Transverse colon (tissue), 4 donors: ENCODE results near the gene NFIA. TPM values are rescaled to one million over a fixed set of nuclear protein-coding genes. Genes with fewer than 3 reads are reported as not detected.

Experiments
- DNase-seq: peaks from one replicate; pipeline ENCODE4 v3.0.0-alpha.2; 2019
- H3K27ac ChIP-seq, 4 donors: fragments of 200-600 bp; sonication (generic); 2 replicates each; pipeline ENCODE4 v1.5.1; 2016 to 2018; ENCODE audit warnings: inconsistent platforms in 4 of 4
- H3K27me3 ChIP-seq: fragments of 200-600 bp; sonication (generic); 2 replicates; pipeline ENCODE4 v1.5.1; 2017; ENCODE audit warnings: inconsistent platforms
- H3K36me3 ChIP-seq, 4 donors: fragments of 200-600 bp; sonication (generic); 2 replicates each; pipeline ENCODE4 v1.5.1; 2017 to 2019; ENCODE audit warnings: inconsistent platforms in 4 of 4
- H3K4me1 ChIP-seq, 4 donors: fragments of 200-600 bp; sonication (generic); 2 replicates each; pipeline ENCODE4 v1.5.1; 2017 to 2020; ENCODE audit warnings: inconsistent platforms in 4 of 4
- H3K4me3 ChIP-seq, 4 donors: fragments of 200-600 bp; sonication (generic); 1 replicate in 1 of 4; 2 replicates in 3 of 4; pipeline versions ENCODE4 v1.5.1 to v1.6.1; 2017 to 2019; ENCODE audit warnings: inconsistent platforms in 4 of 4
- H3K9me3 ChIP-seq, 2 donors: fragments of 200-600 bp; sonication (generic); 2 replicates each; pipeline ENCODE4 v1.5.1; 2017 to 2019; ENCODE audit warnings: inconsistent platforms in 2 of 2
- CTCF ChIP-seq, 5 experiments: fragments of 200-600 bp in 3 of 5; fragments of 450-650 bp in 2 of 5; sonication (generic) in 3 of 5; IDR thresholded peaks; 1 replicate in 2 of 5; 2 replicates in 3 of 5; pipeline ENCODE4 v1.5.1; 2016 to 2017; ENCODE audit warnings: antibody characterized with exemption in 5 of 5, inconsistent platforms in 3 of 5, mild to moderate bottlenecking in 2 of 5, moderate library complexity in 1 of 5
- EP300 ChIP-seq: sonication (generic); formaldehyde crosslinking; IDR thresholded peaks from one replicate; pipeline ENCODE4 v1.6.1; 2017; ENCODE audit warnings: antibody characterized with exemption, low read depth
- POLR2A ChIP-seq: fragments of 450-650 bp; IDR thresholded peaks from one replicate; pipeline ENCODE4 v1.6.1; 2016; ENCODE audit warnings: antibody characterized with exemption, mild to moderate bottlenecking, moderate library complexity
- POLR2AphosphoS5 ChIP-seq, 3 donors: sonication (generic); formaldehyde crosslinking; IDR thresholded peaks; one replicate each; pipeline ENCODE4 v1.6.1; 2016; ENCODE audit warnings: antibody characterized with exemption in 3 of 3
- WGBS, 2 donors: methylation state at CpG; one replicate each; pipeline ENCODE4 v1.1.5; 2018; ENCODE audit warnings: low coverage in 1 of 2; 5-methylcytosine and 5-hydroxymethylcytosine counted together
- in situ Hi-C, 4 donors: fragments of 200-750 bp; cut with MboI; loops; one replicate each; pipeline versions ENCODE4 v1.15.0 to v1.15.1; 2017; ENCODE audit warnings: low sequenced_read_pairs in 3 of 4, low pct_ligation_motif_present in 1 of 4, low pct_unique_long_range_greater_than_20kb in 1 of 4
- intact Hi-C: fragments of 100-400 bp; cut with DNase I; formaldehyde crosslinking; loops from one replicate; pipeline ENCODE4 v1.15.1; 2023; ENCODE audit warnings: low total_unique reads
- total RNA-seq, 4 donors: library from RNA; depleted of rRNA; stranded (reverse); fragments of >200 nt; gene quantifications; one replicate each; pipeline ENCODE4 v1.1.0, GENCODE V29; 2016

Gene NFIA
- total RNA-seq, 4 donors from 2014 or later = 17.3 to 37.2 (median 29.8) TPM

- Histone ChIP-seq H3K36me3 (no peaks in the 10 kb centered on the region), H3K4me1 (peaks cover 0 to 3% (median 0%) of the 10 kb centered on the region in 4 donors), H3K27me3 (no peaks in the 10 kb centered on the region), H3K4me3 (no peak overlapping the region), H3K9me3 (no peaks in the 10 kb centered on the region), H3K27ac (peak overlapping the region; percentile 22 to 60 (median 26))
- no peak for DNase-seq
- intact Hi-C loops (no loop called here), in situ Hi-C loops (no loop called here)
- TF ChIP-seq CTCF (IDR thresholded peaks at IDR 0.05) = no peak
- TF ChIP-seq POLR2A = no peak
- no peak for TF ChIP-seq EP300
- no peak for TF ChIP-seq POLR2AphosphoS5 (IDR thresholded peaks at IDR 0.05)
- 50 to 74% methylated on average over 1 of the region's 1 CpG for WGBS, 2 donors
Observed at GRCh38 chr1:61278966-61279365, 196.6 kb downstream of the NFIA start.

- Histone ChIP-seq H3K27me3 (no peaks in the 10 kb centered on the region), H3K36me3 (no peaks in the 10 kb centered on the region), H3K4me1 (peaks cover 0 to 3% (median 0%) of the 10 kb centered on the region in 4 donors), H3K4me3 (no peak overlapping the region), H3K9me3 (no peaks in the 10 kb centered on the region), H3K27ac (peak overlapping the region; percentile 22 to 60 (median 26))
- TF ChIP-seq CTCF (IDR thresholded peaks at IDR 0.05) = no peak
- no peak for TF ChIP-seq POLR2A
- TF ChIP-seq EP300 = no peak
- no peak for TF ChIP-seq POLR2AphosphoS5 (IDR thresholded peaks at IDR 0.05)
- in situ Hi-C loops = no loop called here
- 76% methylated on average over 4 of the region's 4 CpGs; no CpG with 5 or more reads in 1 of the 2 donors for WGBS, 2 donors
- intact Hi-C loops = no loop called here
- DNase-seq = no peak
Observed at GRCh38 chr1:61279570-61279969, 197.2 kb downstream of the NFIA start.

- TF ChIP-seq EP300 (no peak), POLR2A (no peak), POLR2AphosphoS5 (IDR thresholded peaks at IDR 0.05) (no peak), CTCF (IDR thresholded peaks at IDR 0.05) (no peak)
- Histone ChIP-seq H3K36me3 (no peaks in the 10 kb centered on the region), H3K4me1 (peaks cover 0 to 3% (median 0%) of the 10 kb centered on the region in 4 donors), H3K27me3 (no peaks in the 10 kb centered on the region), H3K27ac (peak overlapping the region in 2 of 4 donors; percentile 21 to 23), H3K9me3 (no peaks in the 10 kb centered on the region), H3K4me3 (no peak overlapping the region)
- intact Hi-C loops (no loop called here), in situ Hi-C loops (no loop called here)
- no peak for DNase-seq
- WGBS, 2 donors = 74 to 89% methylated on average over 5 of the region's 5 CpGs
Observed at GRCh38 chr1:61280452-61280851, 198.1 kb downstream of the NFIA start.

- Histone ChIP-seq H3K36me3 (no peaks in the 10 kb centered on the region), H3K27me3 (no peaks in the 10 kb centered on the region), H3K9me3 (no peaks in the 10 kb centered on the region), H3K4me1 (peaks cover 0 to 3% (median 0%) of the 10 kb centered on the region in 4 donors), H3K4me3 (no peak overlapping the region), H3K27ac (no peak overlapping the region)
- intact Hi-C loops (no loop called here), in situ Hi-C loops (no loop called here)
- DNase-seq = no peak
- no peak for TF ChIP-seq EP300
- WGBS, 2 donors = 53 to 56% methylated on average over 3 of the region's 3 CpGs
Observed at GRCh38 chr1:61282387-61282786, 200.0 kb downstream of the NFIA start.

GRCh38 chr1:61284248-61284854, 202.0 kb downstream of the NFIA start:
- DNase-seq = no peak
- H3K4me1 ChIP-seq = peaks cover 0 to 3% (median 0%) of the 10 kb centered on the region in 4 donors
- intact Hi-C loops (no loop called here), in situ Hi-C loops (no loop called here)
- no peak overlapping the region for H3K4me3 ChIP-seq
- no peaks in the 10 kb centered on the region for H3K36me3 ChIP-seq
- WGBS, 2 donors = 88% methylated on average over 3 of the region's 3 CpGs; no CpG with 5 or more reads in 1 of the 2 donors
- no peaks in the 10 kb centered on the region for H3K27me3 ChIP-seq
- H3K27ac ChIP-seq = no peak overlapping the region
- H3K9me3 ChIP-seq = no peaks in the 10 kb centered on the region
- TF ChIP-seq POLR2A (no peak), CTCF (IDR thresholded peaks at IDR 0.05) (no peak), EP300 (no peak)
